Kidney (tissue), 14 donors: Measurements from ENCODE around the gene SMIM30. TPM values are rescaled to one million over a fixed set of nuclear protein-coding genes. Genes with fewer than 3 reads are reported as not detected.

Source experiments
- DNase-seq, 5 donors: peaks; one replicate each; pipeline ENCODE4 v3.0.0-alpha.2; 2013 to 2020
- FAIRE-seq: peaks from 2 replicates; lab custom pipeline; 2012; peaks lifted over from hg19 to GRCh38; lab: Jason Lieb, UNC
- H3K27ac ChIP-seq, 2 donors: one replicate each; pipeline ENCODE4 v1.7.0; 2013; ENCODE audit warnings: low read depth in 2 of 2, low read length in 2 of 2, inconsistent platforms in 1 of 2
- H3K27me3 ChIP-seq: one replicate; pipeline ENCODE4 v1.7.1; 2013; ENCODE audit warnings: low read length, inconsistent platforms; ENCODE audit not compliant: control insufficient read depth, insufficient read depth
- H3K36me3 ChIP-seq, 3 donors: one replicate each; pipeline versions ENCODE4 v1.7.0 to v1.7.1; 2013; ENCODE audit warnings: low read length in 3 of 3, control low read depth in 1 of 3, inconsistent platforms in 1 of 3; ENCODE audit not compliant: insufficient read depth in 3 of 3, control insufficient read depth in 2 of 3
- H3K4me1 ChIP-seq, 3 donors: one replicate each; pipeline versions ENCODE4 v1.7.0 to v1.7.1; 2013; ENCODE audit warnings: low read length in 3 of 3, inconsistent platforms in 1 of 3, low read depth in 1 of 3; ENCODE audit not compliant: control insufficient read depth in 2 of 3, insufficient read depth in 2 of 3
- H3K4me3 ChIP-seq, 3 donors: one replicate each; pipeline versions ENCODE4 v1.7.0 to v1.8.1; 2013; ENCODE audit warnings: low read length in 3 of 3, control low read depth in 1 of 3, inconsistent platforms in 1 of 3
- H3K9ac ChIP-seq, 3 donors: one replicate each; pipeline versions ENCODE4 v1.7.0 to v1.7.1; 2013; ENCODE audit warnings: low read length in 3 of 3, control low read depth in 1 of 3, inconsistent platforms in 1 of 3
- H3K9me3 ChIP-seq, 3 donors: one replicate each; pipeline versions ENCODE4 v1.7.0 to v1.7.1; 2013; ENCODE audit warnings: low read length in 3 of 3, control low read depth in 1 of 3, inconsistent platforms in 1 of 3; ENCODE audit not compliant: control insufficient read depth in 2 of 3, insufficient read depth in 1 of 3
- CTCF ChIP-seq: IDR thresholded peaks from 3 replicates; pipeline ENCODE4 v1.5.1; 2012; ENCODE audit warnings: mild to moderate bottlenecking, moderate library complexity, borderline replicate concordance; ENCODE audit not compliant: insufficient read depth; ENCODE audit errors: extremely low read depth
- intact Hi-C: fragments of 100-400 bp; cut with DNase I; formaldehyde crosslinking; loops from one replicate; pipeline ENCODE4 v1.11.1; 2022
- polyA plus RNA-seq: library from polyadenylated mRNA; stranded (reverse); fragments of 350-450 nt; fragmentation: Illumina TruSeq; extraction: RNeasy Lipid Tissue Mini Kit (QIAGEN cat#74804); gene quantifications from one replicate; pipeline ENCODE4 v1.2.3, GENCODE V29; 2014; ENCODE audit warnings: low read depth, low replicate concordance; ENCODE audit not compliant: insufficient read depth
- total RNA-seq: library from RNA; stranded (reverse); fragmentation: NEBNext Ultra II Directional; extraction: Animal tissue kit (Norgen Biotek cat#: 25700); gene quantifications from one replicate; pipeline ENCODE4 v1.2.1, GENCODE V29; 2021
- donor health status: control.
- donor health status: control.
- donor health status: control.
- donor health status: control.
- donor health status: control.
- donor health status: DM: yes; HTN: yes; CAD: no.
- donor health status: Normal renal cell carcinoma (clear cell type).

The SMIM30 gene
- total and polyA plus RNA-seq, 2 donors from 2014 or later = 42.9 to 102 TPM

- FAIRE-seq (no peak), DNase-seq (peak; percentile 77 to 89 (median 79))
- H3K4me3 ChIP-seq = peak within 1 kb of the TSS; percentile 52 to 59 (median 56)
- no peaks in the 10 kb centered on the region for H3K36me3 ChIP-seq
- no peaks in the 10 kb centered on the region for H3K27me3 ChIP-seq
- H3K9me3 ChIP-seq = no peaks in the 10 kb centered on the region
- peaks cover 0 to 6% (median 0%) of the 10 kb centered on the region in 3 donors for H3K4me1 ChIP-seq
- no peak within 1 kb of the TSS for H3K27ac ChIP-seq
- intact Hi-C loops = no loop called here
- peak within 1 kb of the TSS in 2 of 3 donors; percentile 23 to 38 for H3K9ac ChIP-seq
- TF ChIP-seq CTCF = no peak
Measured at GRCh38 chr7:113086431-113086888, 31.9 kb downstream of the SMIM30 start, which contains the start of gene GPR85. GPR85 (minus strand) TSS chr7:113086827; CDS start chr7:113084721, 2,106 bp downstream.

- Histone ChIP-seq H3K4me1 (peaks cover 0 to 6% (median 0%) of the 10 kb centered on the region in 3 donors), H3K9me3 (no peaks in the 10 kb centered on the region), H3K36me3 (no peaks in the 10 kb centered on the region), H3K27me3 (no peaks in the 10 kb centered on the region), H3K9ac (peak overlapping the region in 1 of 3 donors; percentile 38), H3K4me3 (peak overlapping the region; percentile 46 to 59 (median 56)), H3K27ac (no peak overlapping the region)
- peak in 4 of 5 donors; percentile 9 to 34 (median 24) for DNase-seq
- no peak for TF ChIP-seq CTCF
- intact Hi-C loops = no loop called here
- no peak for FAIRE-seq
Measured at GRCh38 chr7:113085781-113086390, 32.5 kb downstream of the SMIM30 start.

DNA sequence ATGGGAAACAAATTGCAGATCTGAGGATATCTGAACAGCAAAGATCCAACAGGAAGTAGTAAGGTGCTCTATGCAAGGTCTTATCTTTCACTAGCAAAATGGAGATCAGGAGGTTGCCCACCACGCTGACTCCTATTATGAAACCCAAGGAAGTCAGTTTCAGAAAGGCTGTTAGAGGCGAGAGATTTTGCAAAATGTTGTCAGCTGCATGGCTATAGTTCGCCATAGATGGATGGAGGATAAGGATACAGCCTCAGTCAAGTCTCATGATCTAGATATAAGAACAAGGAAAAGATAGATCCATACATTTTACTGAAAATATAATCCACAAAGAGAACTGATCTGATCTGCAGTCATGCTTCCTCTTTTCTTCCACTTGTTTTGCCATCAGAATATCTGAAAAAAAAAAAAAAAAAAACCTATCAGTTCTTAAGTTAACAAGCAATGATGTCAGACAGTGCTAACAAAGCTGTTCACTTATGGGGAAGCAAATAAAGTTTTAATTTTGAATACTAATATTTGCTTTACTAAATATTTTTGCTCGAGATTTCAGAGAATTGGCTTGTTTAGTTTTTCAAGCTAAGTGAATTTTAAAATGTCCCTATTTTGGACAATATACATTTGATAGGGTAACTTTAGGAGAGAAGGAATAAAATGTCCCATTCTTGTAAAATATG lies 33.7 kb downstream of the SMIM30 start:
- Histone ChIP-seq H3K9ac (no peak overlapping the region), H3K27ac (no peak overlapping the region), H3K27me3 (no peaks in the 10 kb centered on the region), H3K9me3 (no peaks in the 10 kb centered on the region), H3K36me3 (no peaks in the 10 kb centered on the region), H3K4me3 (no peak overlapping the region), H3K4me1 (peaks cover 0 to 6% (median 0%) of the 10 kb centered on the region in 3 donors)
- FAIRE-seq = no peak
- no peak for DNase-seq
- no peak for TF ChIP-seq CTCF
- intact Hi-C loops = no loop called here
